Liver (tissue), 9 donors: ENCODE results near the gene INPP5E. TPM values are rescaled to one million over a fixed set of nuclear protein-coding genes. Genes with fewer than 3 reads are reported as not detected.

Experiments used
- DNase-seq: peaks from one replicate; pipeline ENCODE4 v3.0.0-alpha.2; 2017; ENCODE audit warnings: low spot score
- H3K27ac ChIP-seq, 2 donors: one replicate each; pipeline ENCODE4 v1.7.0; 2013; ENCODE audit warnings: inconsistent platforms in 2 of 2, low read length in 2 of 2, control low read depth in 1 of 2, low read depth in 1 of 2, mild to moderate bottlenecking in 1 of 2
- H3K27me3 ChIP-seq, 4 donors: one replicate each; pipeline versions ENCODE4 v1.6.1 to v1.7.0; 2013; ENCODE audit warnings: low read length in 3 of 4, inconsistent platforms in 1 of 4, mild to moderate bottlenecking in 1 of 4, moderate library complexity in 1 of 4; ENCODE audit not compliant: control insufficient read depth in 4 of 4, insufficient read depth in 4 of 4
- H3K36me3 ChIP-seq, 4 donors: one replicate each; pipeline versions ENCODE4 v1.6.1 to v1.7.0; 2013; ENCODE audit warnings: low read length in 3 of 4, mild to moderate bottlenecking in 3 of 4, low read depth in 1 of 4, moderate library complexity in 1 of 4; ENCODE audit not compliant: control insufficient read depth in 4 of 4, insufficient read depth in 3 of 4
- H3K4me1 ChIP-seq, 4 donors: one replicate each; pipeline versions ENCODE4 v1.6.1 to v1.7.0; 2013; ENCODE audit warnings: low read length in 3 of 4, mild to moderate bottlenecking in 3 of 4, moderate library complexity in 1 of 4; ENCODE audit not compliant: control insufficient read depth in 4 of 4, insufficient read depth in 4 of 4
- H3K4me3 ChIP-seq, 3 donors: one replicate each; pipeline versions ENCODE4 v1.6.1 to v1.7.0; 2013; ENCODE audit warnings: low read length in 3 of 3, control low read depth in 1 of 3, low read depth in 1 of 3, mild to moderate bottlenecking in 1 of 3
- H3K9ac ChIP-seq, 2 donors: one replicate each; pipeline ENCODE4 v1.7.0; 2013; ENCODE audit warnings: low read length in 2 of 2, mild to moderate bottlenecking in 2 of 2, moderate library complexity in 2 of 2, control low read depth in 1 of 2, low read depth in 1 of 2
- H3K9me3 ChIP-seq, 4 donors: one replicate each; pipeline versions ENCODE4 v1.6.1 to v1.7.0; 2013; ENCODE audit warnings: low read length in 3 of 4; ENCODE audit not compliant: control insufficient read depth in 4 of 4
- ATF3 ChIP-seq: IDR thresholded peaks from 2 replicates; pipeline ENCODE4 v1.6.1; 2016; ENCODE audit warnings: antibody characterized with exemption
- EGR1 ChIP-seq, 2 donors: IDR thresholded peaks; 2 replicates each; pipeline ENCODE4 v1.6.1; 2016 to 2018; ENCODE audit warnings: antibody characterized with exemption in 2 of 2, low read depth in 2 of 2
- FOXA2 ChIP-seq: IDR thresholded peaks from 2 replicates; pipeline ENCODE4 v1.6.1; 2016; ENCODE audit warnings: antibody characterized with exemption
- GABPA ChIP-seq, 2 donors: IDR thresholded peaks in 1 of 2; conservative IDR thresholded peaks in 1 of 2; 2 replicates each; pipeline ENCODE4 v1.6.1; 2016; ENCODE audit warnings: antibody characterized with exemption in 2 of 2, mild to moderate bottlenecking in 1 of 2, moderate library complexity in 1 of 2
- HNF4A ChIP-seq, 2 donors: conservative IDR thresholded peaks; 2 replicates each; pipeline ENCODE4 v1.6.1; 2016; ENCODE audit warnings: antibody characterized with exemption in 2 of 2, mild to moderate bottlenecking in 2 of 2
- JUND ChIP-seq, 2 donors: IDR thresholded peaks; 2 replicates each; pipeline ENCODE4 v1.6.1; 2016; ENCODE audit warnings: antibody characterized with exemption in 2 of 2
- MAX ChIP-seq: IDR thresholded peaks from 2 replicates; pipeline ENCODE4 v1.6.1; 2016; ENCODE audit warnings: antibody characterized with exemption
- NR2F2 ChIP-seq: IDR thresholded peaks from 2 replicates; pipeline ENCODE4 v1.6.1; 2016; ENCODE audit warnings: antibody characterized with exemption
- RXRA ChIP-seq, 2 donors: IDR thresholded peaks; 2 replicates each; pipeline ENCODE4 v1.6.1; 2017 to 2018; ENCODE audit warnings: antibody characterized with exemption in 2 of 2, mild to moderate bottlenecking in 1 of 2
- SP1 ChIP-seq: IDR thresholded peaks from 2 replicates; pipeline ENCODE4 v1.6.1; 2018; ENCODE audit warnings: antibody characterized with exemption, mild to moderate bottlenecking
- TAF1 ChIP-seq: conservative IDR thresholded peaks from 2 replicates; pipeline ENCODE4 v1.6.1; 2016; ENCODE audit warnings: antibody characterized with exemption, mild to moderate bottlenecking
- ZBTB33 ChIP-seq: IDR thresholded peaks from 2 replicates; pipeline ENCODE4 v1.6.1; 2016; ENCODE audit warnings: antibody characterized with exemption
- WGBS: extraction: QIAGEN DNeasy Blood & Tissue Kit; methylation state at CpG from one replicate; pipeline ENCODE4 v1.1.7; 2013; 5-methylcytosine and 5-hydroxymethylcytosine counted together
- polyA plus RNA-seq, 2 donors: library from polyadenylated mRNA; stranded (reverse) in 1 of 2; unstranded in 1 of 2; fragments of 200-250 nt in 1 of 2; fragments of >200 nt in 1 of 2; fragmentation: Nextera tagmentation in 1 of 2; extraction: Ambion mirVana in 1 of 2; gene quantifications; one replicate each; pipeline versions ENCODE4 v1.2.1 to v1.2.3, GENCODE V29; 2013 to 2015
- total RNA-seq, 2 donors: library from RNA; depleted of rRNA; stranded (reverse); fragments of >200 nt; gene quantifications; one replicate each; pipeline ENCODE4 v1.2.3, GENCODE V29; 2014
- donor health status: healthy.
- donor health status: healthy.
- donor health status: healthy.
- donor health status: healthy.
- donor health status: healthy.

Gene INPP5E
- total and polyA plus RNA-seq, 4 donors = 1.0 to 3.3 (median 2.9) TPM

GRCh38 chr9:136438548-136439480 lies 831 bp downstream of the INPP5E start:
- no peaks in the 10 kb centered on the region for H3K27me3 ChIP-seq
- peak overlapping the region in 1 of 2 donors; percentile 56 for H3K27ac ChIP-seq
- H3K9me3 ChIP-seq = no peaks in the 10 kb centered on the region
- H3K4me1 ChIP-seq = peaks cover 14 to 60% (median 53%) of the 10 kb centered on the region in 4 donors
- 9% methylated on average over 91 of the region's 91 CpGs for WGBS
- TF ChIP-seq FOXA2 (no peak), JUND (IDR thresholded peaks at IDR 0.05) (no peak), MAX (no peak), NR2F2 (no peak), RXRA (IDR thresholded peaks at IDR 0.05) (no peak)
- peaks cover 6 to 22% (median 15%) of the 10 kb centered on the region in 4 donors for H3K36me3 ChIP-seq
- H3K9ac ChIP-seq = peak overlapping the region; percentile 33 to 46
- peak overlapping the region; percentile 56 to 78 (median 73) for H3K4me3 ChIP-seq
- DNase-seq = peak; percentile 57

GRCh38 chr9:136437839-136438547 lies 1.7 kb downstream of the INPP5E start:
- DNase-seq = no peak
- peak overlapping the region in 1 of 2 donors; percentile 32 for H3K27ac ChIP-seq
- H3K9me3 ChIP-seq = no peaks in the 10 kb centered on the region
- no peaks in the 10 kb centered on the region for H3K27me3 ChIP-seq
- 74% methylated on average over 37 of the region's 37 CpGs for WGBS
- TF ChIP-seq ZBTB33 = no peak
- no peak for TF ChIP-seq ATF3
- no peak for TF ChIP-seq MAX
- no peak for TF ChIP-seq TAF1
- TF ChIP-seq SP1 = no peak
- H3K36me3 ChIP-seq = peaks cover under 1 to 15% (median 12%) of the 10 kb centered on the region in 4 donors
- H3K4me3 ChIP-seq = peak overlapping the region in 2 of 3 donors; percentile 73 to 78
- H3K9ac ChIP-seq = peak overlapping the region in 1 of 2 donors; percentile 10
- H3K4me1 ChIP-seq = peaks cover 14 to 57% (median 51%) of the 10 kb centered on the region in 4 donors

GRCh38 chr9:136437430-136437829 lies 2.2 kb downstream of the INPP5E start:
- no peaks in the 10 kb centered on the region for H3K9me3 ChIP-seq
- no peak for TF ChIP-seq TAF1
- peak; percentile 21 for TF ChIP-seq SP1
- TF ChIP-seq GABPA (IDR thresholded peaks at IDR 0.05 in 1 of 2, conservative IDR thresholded peaks at IDR 0.05 in 1 of 2) = no peak
- TF ChIP-seq HNF4A (conservative IDR thresholded peaks at IDR 0.05) = peak; percentile 41 to 71
- TF ChIP-seq EGR1 (IDR thresholded peaks at IDR 0.05; ENCODE audit: low read depth in 2 of 2) = peak in 1 of 2 donors; percentile 20
- H3K36me3 ChIP-seq = peaks cover 0 to 13% (median 10%) of the 10 kb centered on the region in 4 donors
- H3K27me3 ChIP-seq = no peaks in the 10 kb centered on the region
- peaks cover 13 to 51% (median 45%) of the 10 kb centered on the region in 4 donors for H3K4me1 ChIP-seq
- DNase-seq = no peak
- peak overlapping the region in 1 of 2 donors; percentile 10 for H3K9ac ChIP-seq
- 34% methylated on average over 8 of the region's 8 CpGs for WGBS
- H3K27ac ChIP-seq = peak overlapping the region in 1 of 2 donors; percentile 32
- peak overlapping the region in 1 of 3 donors; percentile 2 for H3K4me3 ChIP-seq
